GM21717 (cell line): ENCODE results near the gene TTLL10.

Source experiments
- ATAC-seq: cut with Tn5 transposase; IDR thresholded peaks from one replicate; pipeline ENCODE4 v1.9.1; 2021; ENCODE audit warnings: mild to moderate bottlenecking, moderate library complexity; ENCODE audit not compliant: unreplicated experiment

The TTLL10 gene

DNA sequence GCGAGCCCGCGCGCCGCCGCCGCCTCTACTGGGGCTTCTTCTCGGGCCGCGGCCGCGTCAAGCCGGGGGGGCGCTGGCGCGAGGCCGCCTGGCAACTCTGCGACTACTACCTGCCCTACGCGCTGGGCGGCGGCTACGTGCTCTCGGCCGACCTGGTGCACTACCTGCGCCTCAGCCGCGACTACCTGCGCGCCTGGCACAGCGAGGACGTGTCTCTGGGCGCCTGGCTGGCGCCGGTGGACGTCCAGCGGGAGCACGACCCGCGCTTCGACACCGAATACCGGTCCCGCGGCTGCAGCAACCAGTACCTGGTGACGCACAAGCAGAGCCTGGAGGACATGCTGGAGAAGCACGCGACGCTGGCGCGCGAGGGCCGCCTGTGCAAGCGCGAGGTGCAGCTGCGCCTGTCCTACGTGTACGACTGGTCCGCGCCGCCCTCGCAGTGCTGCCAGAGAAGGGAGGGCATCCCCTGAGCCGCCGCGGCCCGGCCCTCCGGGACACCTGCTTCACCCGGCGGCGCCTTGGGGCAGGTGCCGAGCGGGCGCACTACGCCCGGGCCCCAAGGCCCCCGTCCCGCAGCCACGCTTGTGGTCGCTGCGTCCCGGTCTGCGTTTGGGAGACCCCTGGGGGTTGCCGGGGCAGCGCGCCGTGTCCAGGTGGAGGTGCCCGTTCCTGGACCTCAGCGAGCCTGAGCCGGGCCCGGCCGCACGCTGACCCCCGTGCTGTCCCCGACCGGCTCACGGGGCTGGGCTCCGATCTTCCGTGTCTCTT is 59.3 kb downstream of the TTLL10 start:
- no peak for ATAC-seq

DNA sequence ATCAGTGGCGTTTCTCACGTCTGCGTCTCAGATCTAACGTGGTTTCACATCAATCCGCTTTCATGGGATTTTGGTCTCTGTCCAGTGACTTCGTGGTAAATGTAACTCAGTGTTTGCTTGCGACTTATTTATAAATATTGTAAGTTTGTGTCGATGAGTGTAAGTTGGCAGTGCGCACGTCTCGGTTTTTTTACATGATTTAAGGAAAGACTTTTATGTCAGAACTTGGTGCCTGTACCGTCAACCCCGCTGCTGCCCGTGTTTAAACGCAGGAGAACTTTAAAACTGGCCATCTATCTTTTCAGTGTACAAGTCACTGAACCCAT is 59.9 kb downstream of the TTLL10 start:
- no peak for ATAC-seq

DNA sequence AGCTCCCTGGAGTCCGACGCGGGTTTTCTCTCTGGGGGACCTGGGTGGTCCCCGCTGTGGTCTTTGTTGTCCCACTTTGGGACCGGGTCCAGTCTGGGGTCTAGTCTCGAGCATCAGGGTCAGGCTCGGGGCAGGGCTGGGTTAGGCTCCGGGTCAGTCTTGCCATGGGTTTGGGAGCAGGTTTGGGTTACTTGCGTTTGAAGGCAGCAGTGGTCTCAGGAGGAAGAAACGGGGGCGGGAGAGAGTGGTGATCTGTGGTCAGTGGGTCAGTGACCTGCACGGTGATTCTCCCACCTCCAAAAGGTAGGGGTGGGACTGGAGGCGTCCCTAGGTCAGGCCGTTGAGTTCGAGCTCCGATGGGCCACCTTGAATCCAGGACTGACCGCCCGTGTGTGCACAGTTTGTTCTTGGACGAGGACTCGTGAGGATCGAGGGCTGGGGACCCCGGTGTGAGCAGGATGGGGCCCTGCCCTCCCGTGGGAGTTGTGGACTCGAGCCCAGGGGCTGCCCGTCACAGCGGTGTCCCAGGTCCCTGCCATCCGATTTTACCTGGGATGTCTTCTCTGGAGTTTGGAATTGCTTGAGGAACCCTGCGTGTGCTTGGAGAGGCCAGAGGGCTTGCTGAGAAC is 60.6 kb downstream of the TTLL10 start:
- ATAC-seq = no peak

DNA sequence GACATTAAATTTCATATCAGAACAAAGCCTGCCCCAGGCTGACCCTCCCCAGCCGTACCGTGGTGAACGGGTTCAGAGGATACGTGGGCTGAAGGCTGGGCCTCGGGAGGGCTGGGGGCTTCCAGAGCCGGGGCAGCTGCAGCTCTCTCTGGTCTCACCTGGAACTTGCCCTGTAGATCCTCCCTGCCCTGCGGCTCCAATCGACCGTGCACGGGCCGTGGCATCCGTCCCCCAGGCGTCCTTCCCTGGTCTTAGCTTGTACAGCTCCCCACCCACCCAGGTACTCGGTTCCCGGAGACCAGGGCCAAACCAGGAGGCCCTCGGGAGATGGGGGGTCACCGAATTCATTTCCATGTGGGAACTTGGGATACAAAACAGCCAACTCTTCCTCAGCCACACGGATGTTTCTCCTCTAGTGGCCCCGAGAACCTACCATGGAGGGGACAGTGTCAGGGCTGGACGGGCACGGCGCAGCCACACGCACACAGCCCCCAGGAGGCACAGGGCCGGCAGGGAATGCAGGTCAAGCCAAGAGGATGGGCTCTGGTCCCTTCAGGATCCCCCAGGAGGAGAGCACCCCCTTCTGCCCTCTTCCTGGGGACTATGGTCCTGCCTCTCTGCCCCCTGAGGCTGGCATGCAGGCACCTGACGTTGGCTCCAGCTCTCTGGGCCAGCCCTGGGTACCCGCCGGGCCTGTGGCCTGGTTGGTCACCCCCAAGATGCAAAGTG is 61.5 kb downstream of the TTLL10 start:
- no peak for ATAC-seq

DNA sequence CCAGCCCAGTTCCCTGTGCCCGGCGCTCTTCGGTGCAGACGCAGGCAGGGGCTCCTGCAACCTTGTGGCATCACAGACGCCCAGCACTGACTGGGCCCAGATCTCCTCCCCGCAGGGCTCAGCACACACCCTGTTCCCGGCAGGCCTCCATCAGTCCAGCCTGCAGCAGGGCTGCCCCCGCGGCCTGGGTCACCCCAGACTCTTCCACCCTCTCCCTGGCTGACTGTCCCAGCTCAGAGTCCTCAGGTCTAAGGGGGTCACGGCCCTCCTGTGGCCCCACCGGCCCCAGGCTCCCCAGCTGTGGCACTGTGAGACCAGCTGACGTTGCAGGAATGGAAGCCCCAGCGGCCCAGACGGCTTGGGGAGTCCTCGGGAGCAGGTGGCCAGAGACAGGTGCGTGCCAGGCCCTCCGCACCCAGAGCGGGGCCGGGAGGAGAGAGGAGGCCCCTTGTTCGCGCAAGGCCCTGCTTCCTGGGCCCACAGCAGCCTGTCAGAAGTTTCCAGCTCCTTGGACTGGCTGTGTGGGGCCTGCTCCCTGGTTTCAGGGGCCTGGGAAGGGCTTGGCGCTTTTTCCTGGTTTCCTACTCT is 62.6 kb downstream of the TTLL10 start:
- ATAC-seq = no peak

DNA sequence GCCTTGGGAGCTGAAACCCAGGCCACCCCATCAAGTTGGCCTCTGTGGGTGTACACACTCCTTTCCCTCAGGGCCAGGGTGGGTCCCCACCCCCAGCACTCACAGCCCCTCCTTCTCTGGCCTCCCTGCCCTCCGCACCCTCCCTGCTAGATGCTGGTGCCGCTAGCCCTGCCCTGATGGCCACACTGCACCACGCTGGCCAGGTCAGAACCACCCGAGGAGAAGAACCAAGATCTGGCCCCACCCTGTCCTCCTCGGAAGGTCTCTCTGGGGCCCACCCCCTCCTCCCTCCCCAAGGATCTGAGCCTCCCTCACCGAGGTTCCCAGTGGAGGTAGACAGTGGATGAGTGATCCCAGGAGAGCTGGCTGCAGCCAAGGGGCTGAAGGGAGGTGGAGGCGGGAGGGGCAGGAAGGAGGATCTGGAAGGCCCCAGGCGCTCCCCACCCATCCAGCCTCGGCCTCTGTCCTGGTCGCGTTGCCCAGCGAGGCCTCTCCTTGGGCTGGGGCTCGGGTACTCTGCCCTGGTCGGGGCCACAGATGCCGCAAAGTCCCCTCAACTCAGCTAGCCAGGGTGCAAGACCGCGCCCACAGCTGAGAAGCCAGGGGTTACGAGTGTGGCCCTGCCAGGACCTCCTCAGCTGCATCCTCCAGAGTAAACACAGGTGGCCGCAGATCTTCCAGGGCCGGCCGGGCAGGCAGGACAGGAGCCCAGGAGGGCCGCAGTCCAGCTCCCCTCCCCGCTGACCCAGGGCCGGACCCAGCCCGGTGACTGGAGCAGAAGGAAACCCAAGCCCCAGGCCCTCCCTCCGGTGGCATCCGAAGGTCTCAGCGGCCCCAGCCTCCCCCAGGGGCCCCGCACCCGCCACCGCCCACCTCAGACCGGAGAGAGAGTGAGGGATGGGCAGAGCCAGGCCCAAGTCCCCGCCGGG is 63.5 kb downstream of the TTLL10 start:
- no peak for ATAC-seq

DNA sequence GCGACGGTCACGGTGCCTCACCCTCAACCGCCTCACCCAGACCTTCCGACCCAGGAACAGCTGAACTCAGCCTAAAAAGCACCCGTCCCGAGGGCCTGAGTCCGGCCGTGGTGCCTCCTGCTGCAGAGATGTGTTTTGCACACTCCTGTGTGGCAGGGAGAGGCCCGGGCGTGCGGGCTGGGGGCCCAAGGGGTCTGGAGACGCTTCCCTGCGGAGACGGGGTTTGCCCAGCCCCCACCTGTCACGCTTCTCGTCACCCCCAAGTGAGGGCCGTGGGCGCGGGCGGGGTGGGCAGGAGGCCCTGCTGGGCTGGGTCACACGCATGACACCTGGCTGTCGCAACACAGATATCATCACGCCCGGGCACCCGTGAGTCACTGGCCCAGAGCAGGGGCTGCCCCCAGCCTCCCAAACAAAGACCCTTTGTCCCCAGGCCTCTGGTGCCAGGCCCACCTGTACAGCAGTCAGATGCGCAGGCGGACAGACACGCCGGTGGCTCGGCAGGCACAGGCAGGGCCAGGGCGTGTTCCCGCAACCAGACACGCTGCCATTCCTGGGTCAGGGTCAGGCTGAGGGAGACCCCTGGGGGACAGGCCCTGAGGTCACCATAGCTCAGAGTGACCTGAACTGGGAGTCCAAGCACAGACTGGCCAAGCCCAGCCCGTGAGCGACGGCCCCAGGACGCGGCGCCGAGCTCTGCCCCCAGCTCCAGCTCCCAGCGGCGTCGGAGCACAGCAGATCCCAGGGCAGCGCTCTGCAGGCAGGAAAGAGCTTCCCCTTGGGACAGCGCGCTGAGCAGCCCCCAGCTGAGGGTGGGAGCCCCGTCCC is 64.4 kb downstream of the TTLL10 start:
- ATAC-seq = no peak

DNA sequence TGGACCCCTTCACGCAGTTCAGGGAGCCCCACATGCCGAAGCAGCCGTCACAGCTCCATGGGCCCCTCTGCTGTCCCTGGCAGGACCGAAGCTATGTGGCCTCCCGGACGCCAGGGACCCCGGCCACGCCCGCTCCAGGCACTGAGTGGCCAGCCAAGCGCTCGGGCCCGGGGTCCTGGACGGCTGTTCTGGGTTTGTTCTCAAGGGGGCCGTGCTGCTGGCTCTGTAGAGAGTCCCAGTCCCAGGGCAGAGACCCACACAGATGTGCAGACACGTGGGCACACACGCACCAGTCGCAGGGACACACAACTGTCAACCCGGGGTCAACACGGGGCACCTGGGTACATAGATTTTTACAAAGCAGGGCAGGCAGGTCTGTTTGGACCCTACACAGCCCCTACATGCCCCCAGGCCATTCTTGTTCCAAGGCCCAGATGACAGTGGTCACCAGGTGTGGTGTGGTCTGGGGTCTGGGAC is 65.1 kb downstream of the TTLL10 start:
- no peak for ATAC-seq

DNA sequence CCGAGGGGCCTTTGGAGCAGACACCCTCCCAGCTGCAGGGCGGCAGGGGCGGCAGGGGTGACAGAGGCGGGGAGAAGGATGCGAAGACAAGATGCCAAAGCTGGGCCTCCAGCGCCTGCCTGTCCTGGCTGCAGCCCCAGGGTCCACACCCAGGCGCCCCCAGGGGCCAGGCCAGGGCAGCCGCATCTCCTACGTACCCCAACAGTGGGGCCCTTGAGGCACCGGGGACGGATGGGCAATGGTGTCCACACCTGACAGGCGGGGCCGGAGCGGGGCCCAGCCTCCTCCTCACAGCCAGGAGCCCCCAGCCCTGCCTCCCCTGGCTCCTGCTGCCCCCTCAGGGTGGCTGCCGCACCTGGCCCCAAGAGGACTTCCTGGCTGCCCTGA is 65.5 kb downstream of the TTLL10 start:
- ATAC-seq = no peak

DNA sequence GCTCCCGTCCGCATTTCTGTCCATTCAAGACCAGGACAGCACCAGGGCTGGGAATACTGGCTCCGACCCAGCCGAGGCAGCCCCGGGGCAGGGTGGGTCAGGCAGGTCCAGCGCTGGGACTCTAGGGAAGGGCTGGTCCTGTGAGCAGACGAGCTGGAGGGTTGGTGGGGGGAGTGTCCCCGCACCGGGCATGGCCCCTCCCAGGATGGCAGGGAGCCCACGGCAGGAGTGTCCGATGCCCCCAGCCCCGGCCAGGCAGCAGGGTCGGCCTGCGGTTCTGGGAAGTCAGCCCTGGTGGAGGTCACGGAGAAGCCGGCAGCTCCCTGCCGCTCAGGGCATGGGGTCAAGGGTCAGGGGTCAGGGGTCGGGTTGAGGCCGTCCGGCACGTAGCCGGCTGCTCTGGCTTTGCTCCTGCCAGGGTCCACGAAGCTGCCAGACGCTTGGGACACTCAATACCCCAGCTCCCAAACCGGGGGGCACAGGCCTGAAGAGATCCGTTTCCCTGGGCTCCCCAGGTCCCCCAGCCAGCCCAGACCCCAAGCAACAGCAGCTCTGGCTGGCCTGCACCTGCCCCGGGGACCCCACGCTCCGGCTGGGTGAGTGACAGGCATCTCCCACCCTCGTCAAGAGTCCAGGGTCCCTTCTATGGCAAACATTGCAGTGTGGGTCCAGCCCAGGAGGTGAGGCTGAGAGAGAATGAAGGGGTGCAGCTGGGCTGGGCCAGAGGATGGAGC is 66.1 kb downstream of the TTLL10 start:
- no peak for ATAC-seq

DNA sequence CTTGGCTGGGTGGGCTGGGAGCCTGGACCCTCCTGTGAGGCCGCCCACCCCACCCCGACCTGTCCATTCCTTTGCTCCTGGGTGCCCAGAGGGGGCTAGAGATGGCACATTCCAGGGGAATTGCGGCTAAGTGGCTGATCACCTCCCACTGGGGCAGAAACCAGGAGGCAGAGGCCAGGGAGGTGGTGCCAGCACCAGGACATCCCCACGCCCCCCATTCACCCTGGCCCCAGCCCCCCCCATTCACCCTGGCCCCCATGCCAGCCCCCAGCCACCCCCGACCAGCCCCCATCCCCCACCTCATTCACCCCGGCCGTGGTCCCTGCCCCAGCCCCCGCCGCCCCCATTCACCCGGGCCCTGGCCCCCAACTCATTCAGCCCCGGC is 66.7 kb downstream of the TTLL10 start:
- ATAC-seq = no peak

DNA sequence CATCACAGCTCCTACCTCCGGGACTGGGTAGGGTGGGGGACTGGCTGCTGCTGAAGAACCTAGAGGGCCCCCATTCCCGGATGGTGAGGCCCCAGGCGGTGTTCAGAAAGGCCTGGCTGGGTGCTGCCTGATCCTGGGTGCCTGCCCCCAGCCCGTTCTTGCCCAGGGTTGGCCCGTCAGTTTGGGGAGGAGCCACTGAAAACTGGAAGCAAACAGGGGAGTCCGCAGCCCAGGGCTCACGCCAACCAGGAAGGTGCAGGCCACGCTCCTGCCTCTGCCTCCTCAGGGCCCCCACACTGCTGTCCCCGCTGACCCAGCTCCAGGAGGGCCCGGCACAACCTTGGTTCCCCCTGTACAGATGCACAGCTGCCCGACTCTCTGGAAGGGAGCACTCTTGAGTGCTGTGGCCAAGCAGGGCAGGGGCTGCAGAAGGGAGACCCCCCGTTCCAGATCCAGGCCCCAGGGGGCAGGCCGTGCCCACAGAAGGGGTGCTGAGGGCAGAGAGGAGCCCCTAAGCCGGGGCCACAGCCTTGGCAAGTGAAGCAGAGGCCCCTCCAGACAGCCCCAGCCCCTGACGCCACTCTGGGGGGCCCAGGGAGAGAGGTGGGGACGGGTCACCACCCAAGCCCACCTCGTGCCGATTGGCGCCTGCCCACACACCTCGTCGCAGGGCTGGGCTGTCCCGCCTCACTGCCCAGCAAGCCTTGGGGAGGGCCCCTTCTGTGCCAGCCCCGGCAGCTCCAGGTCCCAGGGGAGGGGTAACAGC is 67.3 kb downstream of the TTLL10 start:
- no peak for ATAC-seq

DNA sequence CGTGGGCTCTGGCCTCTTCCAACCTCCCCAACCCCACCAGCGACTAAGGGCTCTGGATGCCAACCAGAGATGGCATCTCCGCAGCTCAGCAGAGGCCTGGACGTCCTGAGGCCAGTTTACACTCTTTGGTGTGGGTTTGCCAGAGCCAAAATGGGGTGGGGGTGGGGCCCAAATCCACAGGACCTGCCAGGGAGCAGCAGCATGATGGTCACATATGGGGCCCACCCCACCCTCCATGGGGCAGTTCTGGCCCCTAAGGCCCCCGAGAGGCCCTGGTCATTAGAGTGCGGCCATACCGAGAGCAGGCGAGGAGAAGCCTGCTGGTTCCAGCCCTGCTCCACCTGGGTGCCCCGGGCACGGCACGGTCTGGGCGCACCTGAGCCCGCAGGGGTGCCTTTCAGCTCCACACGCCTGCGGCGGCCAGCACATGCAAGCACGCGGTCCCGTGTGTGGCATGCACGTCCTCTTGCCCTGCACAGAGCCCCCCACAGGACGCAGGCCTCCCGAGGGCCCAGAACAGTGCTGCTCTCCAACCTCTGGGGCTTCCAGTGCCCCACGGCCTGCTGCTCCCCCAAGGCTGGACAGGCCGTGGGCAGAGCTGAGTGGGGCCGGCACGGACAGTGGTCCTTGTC is 68.0 kb downstream of the TTLL10 start:
- ATAC-seq = no peak

DNA sequence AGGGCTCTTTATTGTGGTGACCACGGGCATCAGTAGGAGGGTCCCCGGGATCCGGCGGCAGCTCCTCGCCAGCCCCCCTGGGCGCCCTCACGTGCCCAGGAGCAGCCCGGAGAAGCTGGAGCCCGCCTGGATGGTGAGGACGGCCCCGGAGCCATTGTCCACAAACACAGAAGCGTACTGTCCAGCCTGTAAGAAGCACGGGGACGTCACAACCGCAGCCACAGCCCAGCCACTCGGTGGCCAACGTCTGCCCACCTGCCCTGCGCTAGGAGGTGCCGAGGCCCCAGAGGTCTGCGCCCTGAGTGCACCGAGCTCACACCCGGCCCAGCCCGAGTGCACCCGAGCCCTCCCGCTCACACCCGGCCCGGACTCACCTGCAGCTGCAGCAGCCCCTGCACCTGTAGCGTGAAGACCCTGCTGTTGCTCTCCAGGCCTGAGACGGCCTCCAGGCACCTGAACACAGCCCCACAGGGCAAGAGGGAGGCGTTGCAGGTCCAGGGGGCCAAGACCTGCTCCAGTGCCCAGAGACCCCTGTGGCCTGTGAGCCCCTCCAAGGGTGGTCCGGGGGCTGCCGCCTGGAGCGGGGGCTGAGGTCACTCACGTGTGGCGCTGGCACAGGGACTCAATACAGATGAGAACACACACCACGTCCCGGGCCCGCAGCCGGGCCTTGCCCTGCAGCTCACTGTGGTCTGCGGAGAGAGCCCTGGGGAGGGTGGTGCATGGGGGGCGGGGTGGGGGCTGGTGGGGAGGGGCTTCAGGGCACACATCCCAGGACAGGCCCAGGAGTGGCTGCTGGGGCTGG is 69.0 kb downstream of the TTLL10 start:
- ATAC-seq = no peak

DNA sequence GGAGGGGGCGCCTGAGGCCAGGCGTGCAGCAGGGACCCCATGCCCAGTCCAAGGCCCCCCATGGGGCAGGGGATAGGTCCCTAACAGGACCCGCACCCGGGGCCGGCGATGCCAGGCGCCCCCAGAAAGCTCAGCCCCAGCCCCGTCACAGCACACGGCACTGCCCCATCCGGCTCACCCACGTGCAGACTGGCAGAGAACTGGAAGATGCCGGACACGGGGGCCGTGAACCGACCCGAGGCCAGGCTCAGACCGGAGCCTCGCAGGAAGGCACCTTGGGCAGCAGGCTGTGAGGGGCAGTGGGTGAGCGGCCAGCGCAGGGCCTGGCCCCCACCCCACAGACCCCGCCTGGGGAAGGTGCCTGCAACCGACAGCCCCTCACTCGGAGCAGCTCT is 69.6 kb downstream of the TTLL10 start:
- no peak for ATAC-seq

DNA sequence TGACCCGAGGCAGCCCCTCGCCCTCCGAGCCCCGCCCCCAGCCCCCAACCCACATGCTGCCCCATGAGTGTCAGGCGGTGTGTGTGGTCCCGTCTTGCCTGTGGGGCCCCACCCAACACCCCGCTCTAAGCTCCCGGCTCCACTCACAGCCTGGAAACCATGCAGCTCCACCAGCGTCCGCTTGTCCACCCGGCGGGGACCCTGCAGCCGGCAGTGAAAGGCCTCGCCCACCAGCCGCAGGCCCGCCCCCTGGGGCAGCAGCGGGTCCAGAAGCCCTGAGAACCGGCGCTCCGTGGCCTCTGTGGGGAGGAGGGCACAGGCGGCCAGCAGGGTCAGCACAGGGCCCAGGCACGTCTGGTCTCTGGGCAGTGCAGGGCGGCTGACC is 70.1 kb downstream of the TTLL10 start:
- ATAC-seq = no peak

DNA sequence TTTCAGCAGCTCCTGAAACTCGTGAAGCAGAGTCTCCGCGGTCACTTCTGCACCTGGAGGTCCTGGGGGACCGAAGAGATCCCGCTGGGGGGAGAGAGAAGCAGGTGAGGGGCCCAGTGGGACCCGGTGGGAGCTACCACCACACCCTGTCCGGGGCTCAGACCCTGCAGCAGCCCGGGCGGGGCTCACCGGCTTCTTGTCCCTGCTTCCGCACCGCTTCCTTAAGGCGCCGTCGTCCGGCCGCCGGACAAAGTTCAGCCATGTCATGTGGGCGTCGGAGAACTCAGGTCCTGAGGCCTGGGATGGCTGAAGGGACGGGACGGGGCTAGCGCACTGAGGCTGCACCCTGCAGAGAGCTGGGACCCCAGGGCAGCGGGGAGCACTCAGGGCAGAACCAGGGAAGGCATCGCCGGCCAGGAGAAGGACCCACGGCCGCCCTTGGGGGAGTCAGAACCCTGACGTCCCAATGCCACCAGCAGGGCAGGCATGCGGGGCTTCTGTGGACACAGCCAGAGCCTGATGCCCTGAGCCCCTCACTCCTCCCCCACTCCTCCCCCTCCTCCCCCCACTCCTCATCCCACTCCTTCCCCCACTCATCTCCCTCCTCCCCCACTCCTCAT is 70.6 kb downstream of the TTLL10 start:
- ATAC-seq = no peak
